ENCODE results near the gene RPTOR. TPM values are rescaled to one million over a fixed set of nuclear protein-coding genes. Genes with fewer than 3 reads are reported as not detected.
A peak's percentile ranks its signal among the peaks of the same experiment; 100 is the strongest.

Gene RPTOR
- total RNA-seq, 1 experiment from 2014 or later, result 30.6 TPM

DNA sequence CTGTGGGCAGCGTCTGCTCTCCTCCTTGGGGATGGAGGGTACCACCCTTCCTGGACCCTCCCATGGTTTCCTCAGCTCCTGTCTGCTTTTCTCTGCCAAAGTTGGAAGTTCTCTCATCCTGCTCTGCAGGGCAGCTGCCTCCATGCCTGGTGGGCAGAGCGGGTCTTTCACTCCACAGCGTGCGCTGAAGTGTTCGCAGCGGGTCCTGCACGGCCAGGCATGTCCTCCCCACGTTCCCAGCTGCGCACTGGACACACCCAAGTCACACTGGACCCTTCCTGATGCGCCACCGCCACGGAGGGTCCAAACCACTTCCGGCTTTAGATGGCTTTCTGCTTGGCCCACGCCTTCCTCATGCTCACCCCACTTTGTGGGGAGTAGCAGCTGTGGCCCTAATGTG lies 34.5 kb upstream of the RPTOR start:
- no peaks in the 10 kb centered on the region for H3K36me3 ChIP-seq
- H3K27me3 ChIP-seq, result no peaks in the 10 kb centered on the region; the same call in 1 of the 2 replicates
- H3K9me3 ChIP-seq, result no peaks in the 10 kb centered on the region
- no peak for DNase-seq
- no peak overlapping the region for H3K4me3 ChIP-seq

DNA sequence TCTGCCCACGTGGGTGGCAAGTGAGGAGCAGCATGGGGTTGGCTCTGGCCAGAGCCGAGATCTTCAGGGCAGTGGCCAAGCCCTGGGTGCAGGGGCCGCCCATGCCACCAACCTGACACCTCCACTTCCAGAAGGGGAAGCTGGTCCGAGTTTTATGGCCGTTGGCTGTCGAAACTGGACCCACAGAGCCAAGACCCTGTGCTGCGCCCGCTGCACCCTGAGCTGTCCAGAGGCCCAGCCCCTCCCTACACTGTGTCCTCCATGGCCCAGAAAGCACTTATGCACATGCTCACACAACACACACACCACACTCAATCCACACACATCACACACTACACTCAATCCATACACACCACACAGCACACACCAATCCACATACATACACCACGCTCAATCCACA lies 33.9 kb upstream of the RPTOR start:
- DNase-seq, result no peak
- no peaks in the 10 kb centered on the region; the same call in 1 of the 2 replicates for H3K27me3 ChIP-seq
- H3K9me3 ChIP-seq, result no peaks in the 10 kb centered on the region
- no peak overlapping the region for H3K4me3 ChIP-seq
- H3K36me3 ChIP-seq, result no peaks in the 10 kb centered on the region

DNA sequence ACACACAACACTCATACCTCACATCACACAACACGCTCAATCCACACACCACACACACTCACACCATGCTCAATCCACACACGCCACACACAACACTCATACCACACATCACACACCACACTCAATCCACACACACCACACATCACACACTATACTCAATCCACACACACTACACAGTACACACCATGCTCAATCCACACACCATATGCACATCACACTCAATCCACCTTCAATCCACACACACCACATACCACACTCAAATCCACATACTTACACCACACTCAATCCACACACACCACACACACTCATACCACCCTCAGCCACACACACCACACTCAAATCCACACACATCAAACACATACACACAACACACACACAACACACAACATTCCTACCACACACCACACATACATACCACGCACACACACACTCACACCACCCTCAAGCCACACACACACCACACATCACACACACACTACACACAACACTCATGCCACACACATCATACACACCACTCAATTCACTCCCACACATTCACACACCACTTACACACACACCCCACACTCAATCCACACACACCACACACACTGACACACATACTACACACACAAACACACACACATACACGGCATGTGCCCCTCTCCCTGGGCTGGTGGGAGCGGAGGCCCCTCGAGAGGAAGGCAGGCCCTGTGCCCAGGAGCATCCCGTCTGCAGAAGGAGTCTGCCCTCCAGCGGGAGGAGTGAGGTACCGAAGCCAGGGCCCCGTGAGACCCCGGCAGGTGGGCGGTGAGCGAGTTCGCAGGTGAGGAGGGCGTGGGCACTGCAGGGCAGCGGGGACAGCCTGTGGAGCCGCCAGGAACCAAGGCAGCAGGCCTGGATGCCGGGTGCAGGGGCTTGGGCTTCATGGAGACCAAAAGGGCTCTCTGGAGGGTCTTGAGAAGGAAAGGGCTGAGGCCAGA lies 33.1 kb upstream of the RPTOR start:
- no peaks in the 10 kb centered on the region for H3K36me3 ChIP-seq
- no peak overlapping the region for H3K4me3 ChIP-seq
- DNase-seq, result no peak
- H3K9me3 ChIP-seq, result no peaks in the 10 kb centered on the region
- no peaks in the 10 kb centered on the region; the same call in 1 of the 2 replicates for H3K27me3 ChIP-seq

DNA sequence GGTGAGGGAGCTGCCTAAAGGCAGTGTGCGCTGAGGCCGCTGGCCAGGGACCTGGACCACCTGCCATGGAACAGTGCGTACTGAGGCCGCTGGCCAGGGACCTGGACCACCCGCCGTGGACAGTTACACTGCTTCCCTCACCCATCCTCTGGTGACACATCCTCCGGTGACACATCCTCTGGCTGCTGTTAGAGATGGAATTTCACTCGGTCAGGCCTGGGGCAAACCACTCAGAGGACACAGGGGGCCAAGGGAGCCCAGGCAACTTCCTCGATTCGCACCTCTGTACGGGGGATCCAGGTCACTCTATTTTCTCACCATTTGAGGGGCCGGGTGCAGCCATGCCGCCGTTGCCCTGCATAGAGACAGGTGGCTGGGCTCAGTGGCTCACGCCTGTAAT lies 32.4 kb upstream of the RPTOR start:
- DNase-seq, result peak; percentile 77
- H3K9me3 ChIP-seq, result no peaks in the 10 kb centered on the region
- H3K4me3 ChIP-seq, result no peak overlapping the region
- no peaks in the 10 kb centered on the region for H3K36me3 ChIP-seq
- H3K27me3 ChIP-seq, result no peaks in the 10 kb centered on the region

DNA sequence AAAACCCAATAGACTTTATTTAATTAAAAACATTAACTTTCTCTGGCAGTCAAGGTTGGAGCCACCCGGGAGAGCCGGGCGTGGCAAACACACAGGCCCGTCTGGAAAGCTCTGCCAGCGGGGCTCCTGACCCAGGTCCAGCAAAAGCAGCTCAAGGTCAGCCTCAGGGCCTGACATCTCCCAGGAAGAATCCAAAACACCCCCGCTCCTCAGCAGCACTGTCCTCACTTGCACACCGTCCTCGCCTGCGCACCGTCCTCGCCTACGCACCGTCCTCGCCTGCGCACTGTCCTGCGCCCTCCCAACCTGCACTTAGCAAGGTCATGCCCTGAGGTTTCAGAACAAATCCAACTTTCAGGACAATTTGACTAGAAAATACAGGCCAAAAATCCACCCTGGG lies 31.4 kb upstream of the RPTOR start:
- peak; percentile 25 for DNase-seq
- no peaks in the 10 kb centered on the region for H3K9me3 ChIP-seq
- H3K36me3 ChIP-seq, result no peaks in the 10 kb centered on the region
- no peaks in the 10 kb centered on the region for H3K27me3 ChIP-seq
- H3K4me3 ChIP-seq, result no peak overlapping the region

DNA sequence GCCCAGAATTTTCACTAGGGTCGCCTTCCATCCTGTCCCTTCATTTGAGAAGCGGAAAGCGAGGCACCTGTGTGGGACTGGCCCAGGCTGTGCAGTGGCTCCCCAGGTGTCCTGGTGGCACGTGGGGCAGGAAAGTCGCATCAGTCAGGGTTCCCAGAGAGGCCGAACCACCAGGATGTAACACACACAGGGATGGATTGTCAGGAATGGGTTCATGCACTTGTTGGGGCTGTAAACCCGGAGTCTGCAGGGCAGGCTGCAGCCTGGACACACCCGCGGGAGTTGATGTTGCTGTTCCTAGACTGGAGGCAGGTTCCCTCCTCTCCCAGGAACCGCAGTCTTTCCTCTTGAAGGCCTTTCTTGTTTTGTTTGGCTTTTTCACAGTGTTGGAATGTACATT lies 30.7 kb upstream of the RPTOR start:
- Histone ChIP-seq H3K4me3 (no peak overlapping the region), H3K27me3 (no peaks in the 10 kb centered on the region), H3K36me3 (no peaks in the 10 kb centered on the region), H3K9me3 (no peaks in the 10 kb centered on the region)
- no peak for DNase-seq

DNA sequence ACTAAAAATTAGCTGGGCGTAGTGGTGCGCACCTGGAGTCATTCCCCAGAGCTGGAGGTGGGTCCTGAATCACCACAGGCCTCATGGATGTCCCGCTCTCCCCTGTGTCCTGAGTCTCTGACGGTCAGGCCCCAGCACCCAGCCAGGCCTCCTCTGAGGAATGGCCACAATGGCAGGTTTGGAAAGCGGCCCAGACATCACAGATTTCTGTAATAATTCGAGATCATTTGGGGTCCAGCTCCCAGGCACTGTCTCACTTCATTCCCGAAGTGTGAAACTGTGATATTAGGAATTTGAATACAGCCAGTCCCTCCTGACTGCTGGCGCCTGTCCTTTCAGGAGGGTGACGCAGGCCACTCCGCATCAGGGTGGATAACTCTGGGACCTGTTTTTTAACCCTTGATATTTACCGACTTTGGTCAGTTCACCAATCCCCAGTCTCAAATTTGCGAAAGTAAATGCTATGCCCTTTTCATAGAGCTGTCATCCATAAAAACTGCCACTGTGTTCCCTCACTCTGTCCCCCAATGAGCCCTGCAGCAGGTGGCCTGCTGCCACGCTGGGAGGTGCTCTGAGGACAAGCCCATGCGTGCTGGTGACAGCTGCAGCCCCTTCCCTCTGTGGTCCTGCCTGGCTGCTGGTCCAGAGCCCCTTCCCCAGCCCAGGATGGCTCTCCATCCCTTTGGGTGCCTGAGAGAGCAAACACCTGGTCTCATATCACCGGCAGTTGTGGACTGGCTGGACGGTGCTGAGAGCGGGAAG lies 28.3 kb upstream of the RPTOR start:
- Histone ChIP-seq H3K9me3 (no peaks in the 10 kb centered on the region), H3K36me3 (no peaks in the 10 kb centered on the region), H3K4me3 (no peak overlapping the region), H3K27me3 (no peaks in the 10 kb centered on the region)
- no peak for DNase-seq

DNA sequence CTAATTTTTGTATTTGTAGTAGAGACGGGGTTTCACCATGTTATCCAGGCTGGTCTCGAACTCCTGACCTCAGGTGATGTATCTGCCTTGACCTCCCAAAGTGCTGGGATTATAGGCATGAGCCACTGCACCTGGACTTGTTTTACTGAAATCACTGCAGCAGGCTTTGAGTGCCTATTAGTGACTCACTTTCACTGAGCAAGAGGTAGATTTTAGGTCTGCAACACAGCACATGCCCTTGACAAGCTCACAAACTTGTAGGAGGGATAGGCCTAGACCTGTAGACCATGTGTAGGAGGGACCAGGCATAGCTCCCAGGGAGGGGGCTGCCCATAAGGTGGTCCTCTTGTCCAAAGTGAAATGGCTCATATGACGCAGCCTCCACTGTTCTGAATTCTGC lies 27.0 kb upstream of the RPTOR start:
- H3K27me3 ChIP-seq, result no peaks in the 10 kb centered on the region
- H3K36me3 ChIP-seq, result no peaks in the 10 kb centered on the region
- H3K4me3 ChIP-seq, result no peak overlapping the region
- DNase-seq, result no peak
- no peaks in the 10 kb centered on the region for H3K9me3 ChIP-seq

DNA sequence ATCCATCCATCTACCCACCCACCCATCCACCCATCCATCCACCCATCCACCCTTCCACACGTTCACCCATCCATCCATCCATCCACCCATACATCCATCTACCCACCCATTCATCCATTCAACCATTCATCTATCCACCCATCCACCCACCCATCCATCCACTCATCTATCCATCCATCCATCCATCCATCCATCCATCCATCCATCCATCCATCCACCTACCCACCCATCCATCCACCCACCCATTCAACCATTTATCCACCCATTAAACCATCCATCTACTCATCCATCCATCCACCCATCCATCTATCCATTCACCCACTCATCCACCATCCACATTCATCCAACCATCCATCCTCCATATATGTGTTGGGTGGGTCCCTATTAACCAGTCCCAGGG lies 26.2 kb upstream of the RPTOR start:
- DNase-seq, result no peak
- no peaks in the 10 kb centered on the region for H3K9me3 ChIP-seq
- no peaks in the 10 kb centered on the region for H3K36me3 ChIP-seq
- no peak overlapping the region for H3K4me3 ChIP-seq
- no peaks in the 10 kb centered on the region for H3K27me3 ChIP-seq

DNA sequence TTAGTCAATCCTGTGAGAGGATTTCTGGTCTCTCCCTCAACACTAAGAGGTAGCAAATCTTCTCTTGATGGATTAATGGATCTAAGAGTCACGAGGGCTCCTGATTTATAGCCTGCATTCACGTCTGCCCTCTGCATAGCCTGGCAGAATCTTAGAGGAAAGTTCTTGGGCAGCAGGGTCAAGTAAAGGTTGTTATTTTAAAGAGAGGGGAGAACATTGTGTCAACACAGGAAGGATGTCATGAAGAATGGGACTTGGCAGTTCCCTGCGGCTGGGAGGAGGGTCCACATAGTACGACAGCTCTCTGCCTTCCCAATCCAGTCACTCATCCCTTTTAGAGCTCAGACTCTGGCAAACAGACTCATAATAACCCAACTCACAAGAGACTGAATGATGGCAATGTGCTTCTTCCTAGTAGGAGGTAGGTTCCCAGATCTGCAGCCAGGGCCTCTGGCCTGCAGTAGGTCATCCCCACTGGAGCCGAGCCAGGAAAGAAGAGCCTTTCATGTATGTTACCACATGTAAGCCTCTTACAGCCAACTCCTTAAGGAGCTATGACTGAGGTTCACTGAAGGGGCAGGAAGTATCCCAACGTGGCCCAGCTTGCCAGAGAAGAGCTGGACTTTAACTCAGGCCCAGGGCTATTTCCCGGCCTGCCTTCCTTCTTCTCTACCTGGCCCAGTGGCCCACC lies 25.4 kb upstream of the RPTOR start:
- Histone ChIP-seq H3K4me3 (no peak overlapping the region), H3K27me3 (no peaks in the 10 kb centered on the region), H3K9me3 (no peaks in the 10 kb centered on the region), H3K36me3 (no peaks in the 10 kb centered on the region)
- DNase-seq, result no peak

DNA sequence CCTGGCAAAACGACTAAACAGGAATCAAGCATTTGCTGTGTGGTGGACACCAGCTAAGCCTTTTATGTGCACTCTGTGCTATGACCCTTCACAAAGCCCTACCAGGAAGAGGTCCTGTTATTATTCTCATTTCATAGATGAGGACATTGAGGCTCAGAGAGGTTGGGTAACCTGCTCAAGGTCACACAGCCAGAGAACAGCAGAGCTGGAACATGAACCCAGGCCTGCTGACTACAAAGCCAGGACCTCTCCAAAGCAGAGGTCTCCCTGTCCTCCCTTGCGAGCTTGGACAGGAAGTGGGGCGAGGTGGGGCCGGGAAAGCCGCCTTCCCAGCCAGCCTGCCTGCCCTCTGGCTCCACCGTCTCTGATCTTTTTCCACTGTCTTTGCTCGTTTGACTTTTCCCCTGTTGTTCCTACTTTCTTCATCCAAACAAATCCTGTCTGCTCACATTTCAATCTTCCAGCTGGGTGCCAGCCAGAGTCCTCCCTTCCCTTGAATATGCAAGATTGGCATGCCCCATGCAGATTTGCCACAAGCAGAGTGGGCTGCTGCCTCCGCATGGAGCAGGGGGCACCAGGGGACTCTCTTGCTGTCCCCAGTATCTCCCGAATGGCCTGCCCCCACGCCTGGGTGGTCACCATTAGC lies 23.7 kb upstream of the RPTOR start:
- H3K27me3 ChIP-seq, result no peaks in the 10 kb centered on the region
- H3K4me3 ChIP-seq, result no peak overlapping the region
- no peak for DNase-seq
- H3K36me3 ChIP-seq, result no peaks in the 10 kb centered on the region
- no peaks in the 10 kb centered on the region for H3K9me3 ChIP-seq

DNA sequence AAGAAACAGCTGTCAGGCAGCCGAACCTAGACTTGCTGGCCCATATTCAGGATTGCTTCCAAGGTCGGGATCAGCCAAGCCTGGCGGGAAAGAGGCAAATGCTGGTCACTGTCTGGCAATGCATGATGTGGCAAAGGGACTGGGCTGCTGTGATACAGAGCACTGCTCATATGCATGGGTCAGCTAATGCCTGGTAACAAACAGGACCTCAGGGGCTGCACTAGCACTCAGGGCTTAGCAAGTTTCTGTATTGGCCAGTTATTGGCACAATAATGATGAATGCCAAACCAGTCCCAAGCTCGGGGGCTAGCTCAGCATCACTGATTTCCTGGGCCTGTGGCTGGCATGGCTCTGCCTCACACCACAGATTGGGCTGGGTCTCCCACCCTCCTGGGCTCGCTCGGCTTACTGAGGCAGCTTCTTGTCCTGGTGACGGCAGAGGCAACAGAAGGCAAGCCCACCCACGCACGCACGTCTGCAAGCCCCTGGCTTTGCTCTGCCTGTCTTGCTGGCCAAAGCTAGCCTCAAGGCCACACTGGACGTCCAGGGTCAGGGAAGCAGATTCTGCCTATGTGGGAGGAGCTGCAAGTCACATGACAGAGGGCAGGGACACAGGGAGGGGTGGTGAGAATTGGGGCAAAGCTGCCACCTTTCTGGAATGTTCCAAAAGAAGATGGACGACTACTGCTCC lies 21.4 kb upstream of the RPTOR start:
- no peaks in the 10 kb centered on the region for H3K36me3 ChIP-seq
- DNase-seq, result no peak

DNA sequence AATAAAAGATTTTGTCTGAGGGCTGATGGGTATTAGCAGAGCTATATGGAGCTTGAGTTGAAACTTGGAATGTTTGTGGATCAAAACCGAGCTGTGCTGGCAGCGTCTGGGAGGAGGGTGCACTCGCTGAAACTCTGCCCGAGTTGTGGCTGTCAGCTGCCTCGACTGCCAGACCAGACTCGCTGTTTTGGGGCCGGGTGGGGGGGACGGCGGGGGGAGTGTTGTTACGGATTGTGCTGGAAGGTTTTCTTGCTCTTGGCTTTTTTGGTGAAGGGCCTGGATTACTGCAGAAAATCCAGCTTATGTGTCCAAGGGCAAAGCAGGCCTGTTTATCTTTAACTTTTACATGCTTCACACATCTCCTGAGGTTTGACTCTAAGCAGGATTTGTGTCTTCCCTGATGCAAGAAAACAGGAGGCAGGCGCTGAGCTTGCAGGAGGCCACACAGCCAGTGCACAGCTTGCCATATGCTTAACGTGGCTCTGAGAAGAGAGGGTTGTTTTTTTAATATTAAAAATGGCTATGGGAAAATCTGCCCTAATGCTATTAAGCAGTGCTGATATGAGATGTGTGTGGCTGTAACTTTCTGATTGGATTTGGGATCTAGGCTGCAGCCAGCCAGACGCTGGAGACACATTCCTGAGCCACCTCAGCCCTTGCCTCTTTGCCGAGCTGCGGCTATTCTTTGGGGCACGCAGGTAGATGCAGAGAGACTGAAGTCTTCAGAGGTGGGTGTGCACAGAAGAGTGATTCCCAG lies 20.5 kb upstream of the RPTOR start:
- H3K36me3 ChIP-seq, result no peaks in the 10 kb centered on the region
- no peak for DNase-seq

More for the DNA sequence above, 21.4 kb upstream of the RPTOR start:
- Histone ChIP-seq H3K4me3 (no peak overlapping the region), H3K27me3 (no peaks in the 10 kb centered on the region), H3K9me3 (no peaks in the 10 kb centered on the region)

DNA sequence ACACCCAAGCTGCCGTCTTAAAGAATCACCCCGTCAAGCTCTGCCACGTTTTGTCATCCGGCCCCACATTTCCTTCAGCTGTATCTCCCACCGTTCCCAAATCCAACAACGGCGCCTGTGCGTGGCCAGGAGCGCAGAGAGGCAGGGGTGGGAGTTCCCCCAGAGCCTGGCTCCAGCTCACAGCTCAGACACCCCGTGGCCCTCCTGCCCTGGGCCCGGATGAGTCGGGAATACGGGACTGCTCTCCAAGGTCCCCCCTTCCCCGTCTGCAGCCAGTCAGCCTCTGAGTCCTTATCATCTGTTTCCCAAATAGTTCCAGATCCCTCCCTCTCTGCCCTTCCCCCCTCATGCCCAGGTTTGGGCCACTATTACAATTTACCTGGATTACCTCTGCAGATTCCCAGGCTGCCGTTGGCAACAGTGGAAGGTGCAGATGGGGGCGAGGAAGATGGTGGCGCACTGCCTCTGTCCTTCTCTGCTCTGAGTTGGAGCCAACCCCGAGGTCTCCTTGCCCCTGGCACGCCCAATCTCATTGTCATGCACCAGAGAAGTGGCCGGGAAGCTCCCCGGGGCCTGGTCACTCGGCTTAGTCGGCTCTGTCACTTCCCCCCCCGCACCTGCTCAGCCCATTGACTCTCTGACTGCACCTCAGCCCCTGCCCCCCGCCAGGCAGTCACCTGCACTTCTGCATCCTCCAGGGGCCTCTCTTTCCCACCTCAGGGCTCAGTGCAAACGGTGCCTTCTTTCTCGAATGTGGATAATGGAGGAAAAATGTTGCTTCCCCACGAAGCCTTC lies 18.3 kb upstream of the RPTOR start:
- Histone ChIP-seq H3K9me3 (no peaks in the 10 kb centered on the region), H3K36me3 (no peaks in the 10 kb centered on the region), H3K4me3 (no peak overlapping the region), H3K27me3 (no peaks in the 10 kb centered on the region)
- no peak for DNase-seq

More for the DNA sequence above, 20.5 kb upstream of the RPTOR start:
- H3K4me3 ChIP-seq, result no peak overlapping the region
- no peaks in the 10 kb centered on the region for H3K27me3 ChIP-seq
- no peaks in the 10 kb centered on the region for H3K9me3 ChIP-seq

Data from MG63 (cell line).